ENCODE results near the gene SEC24B. TPM values are rescaled to one million over a fixed set of nuclear protein-coding genes. Genes with fewer than 3 reads are reported as not detected.
"Not testable (repeated sequence)": the region's sequence is repeated elsewhere in the genome, so short reads cannot be mapped to it uniquely, and the experiment has no call there.

SEC24B gene
- total and polyA plus RNA-seq, 3 experiments from 2014 or later: 17.6 to 29.5 (median 27.7) TPM

- peak overlapping the region in 2 of 8 donors; percentile 5 to 68 for H3K27ac Mint-ChIP-seq
- no peaks in the 10 kb centered on the region for H3K27me3 ChIP-seq (ENCODE audit: insufficient read depth, low read length, poor library complexity, severe bottlenecking)
- H3K9me3 ChIP-seq (ENCODE audit: low read length): no peaks in the 10 kb centered on the region
- peak overlapping the region in 1 of 7 donors; percentile 14 for H3K4me3 Mint-ChIP-seq
- peaks cover 0 to 7% (median 3%) of the 10 kb centered on the region in 3 donors for H3K36me3 Mint-ChIP-seq
- H3K9me3 Mint-ChIP-seq: no peaks in the 10 kb centered on the region
- H3K4me3 ChIP-seq (ENCODE audit: low read length): no peak overlapping the region
- no peaks in the 10 kb centered on the region for H3K36me3 ChIP-seq (ENCODE audit: insufficient read depth, low read length)
- H3K27ac ChIP-seq (ENCODE audit: low read depth, low read length): no peak overlapping the region
- peaks cover 14% of the 10 kb centered on the region for H3K4me1 ChIP-seq (ENCODE audit: insufficient read depth, low read length)
- CTCF ChIA-PET: no interaction called here
- POLR2A ChIA-PET: no interaction called here
- H3K27me3 Mint-ChIP-seq: no peaks in the 10 kb centered on the region
- peaks cover 18 to 28% (median 21%) of the 10 kb centered on the region in 3 donors for H3K4me1 Mint-ChIP-seq
- no peak for DNase-seq
Observed at GRCh38 chr4:109554971-109555370, 121.4 kb downstream of the SEC24B start.

- Histone ChIP-seq H3K9me3 (ENCODE audit: low read length) (no peaks in the 10 kb centered on the region), H3K4me3 (ENCODE audit: low read length) (no peak overlapping the region), H3K27ac (ENCODE audit: low read depth, low read length) (no peak overlapping the region), H3K27me3 (ENCODE audit: insufficient read depth, low read length, poor library complexity, severe bottlenecking) (no peaks in the 10 kb centered on the region), H3K36me3 (ENCODE audit: insufficient read depth, low read length) (no peaks in the 10 kb centered on the region), H3K4me1 (ENCODE audit: insufficient read depth, low read length) (peaks cover 25% of the 10 kb centered on the region)
- POLR2A ChIA-PET: no interaction called here
- H3K4me3 Mint-ChIP-seq: no peak overlapping the region
- peaks cover 0 to 20% (median 6%) of the 10 kb centered on the region in 3 donors for H3K36me3 Mint-ChIP-seq
- H3K9me3 Mint-ChIP-seq: no peaks in the 10 kb centered on the region
- H3K4me1 Mint-ChIP-seq: peaks cover 33 to 43% (median 39%) of the 10 kb centered on the region in 3 donors
- no peak for DNase-seq
- peaks cover 0 to 3% of the 10 kb centered on the region in 2 donors for H3K27me3 Mint-ChIP-seq
- H3K27ac Mint-ChIP-seq: peak overlapping the region in 1 of 8 donors; percentile 95
- CTCF ChIA-PET: interaction anchor here (1.0 kb wide), 1 partner anchor 124 kb away, joined by 3 read pairs; the partner anchor contains the start of gene SEC24B
Observed at GRCh38 chr4:109557433-109557832, 123.8 kb downstream of the SEC24B start.

- peak overlapping the region in 6 of 8 donors; percentile 53 to 97 (median 95) for H3K27ac Mint-ChIP-seq
- not testable (repeated sequence) for H3K27me3 ChIP-seq (ENCODE audit: insufficient read depth, low read length, poor library complexity, severe bottlenecking); H3K36me3 ChIP-seq (ENCODE audit: insufficient read depth, low read length); H3K4me3 ChIP-seq (ENCODE audit: low read length); H3K9me3 ChIP-seq (ENCODE audit: low read length); H3K9me3 Mint-ChIP-seq; H3K27me3 Mint-ChIP-seq; DNase-seq; H3K27ac ChIP-seq (ENCODE audit: low read depth, low read length)
- peaks cover 0 to 24% (median 8%) of the 10 kb centered on the region in 3 donors for H3K36me3 Mint-ChIP-seq
- H3K4me1 Mint-ChIP-seq: peaks cover 40 to 50% (median 45%) of the 10 kb centered on the region in 3 donors
- peak overlapping the region; percentile 42 to 96 (median 89) for H3K4me3 Mint-ChIP-seq
- ChIA-PET POLR2A (interaction anchor here (3.8 kb wide), 1 partner anchor 91 kb away, joined by 49 read pairs; no protein-coding TSS in a partner anchor), CTCF (interaction anchor here (1.0 to 2.1 kb wide), 3 partner anchors 16 to 125 kb away, joined by 3 to 14 read pairs (median 3); partner anchors contain the start of gene SEC24B)
- H3K4me1 ChIP-seq (ENCODE audit: insufficient read depth, low read length): peaks cover 32% of the 10 kb centered on the region
Observed at GRCh38 chr4:109558095-109558494, 124.5 kb downstream of the SEC24B start.

GRCh38 chr4:109559625-109559982, 126.0 kb downstream of the SEC24B start:
- ChIA-PET CTCF (interaction anchor here (0.7 to 2.1 kb wide), 14 partner anchors 12 to 144 kb away, joined by 3 to 14 read pairs (median 4); partner anchors contain the start of genes CASP6 and SEC24B), POLR2A (interaction anchor here (0.5 to 3.8 kb wide), 12 partner anchors 44 to 256 kb away, joined by 3 to 49 read pairs (median 4); partner anchors contain the start of genes CASP6, GAR1, PLA2G12A and SEC24B)
- H3K9me3 Mint-ChIP-seq: no peaks in the 10 kb centered on the region
- H3K36me3 Mint-ChIP-seq: peaks cover 0 to 33% (median 8%) of the 10 kb centered on the region in 3 donors
- peak overlapping the region; percentile 89 to 98 (median 96) for H3K4me3 Mint-ChIP-seq
- peak in 2 of 5 donors; percentile 24 to 67 for DNase-seq
- peaks cover 45% of the 10 kb centered on the region for H3K4me1 ChIP-seq (ENCODE audit: insufficient read depth, low read length)
- peaks cover 0 to 3% of the 10 kb centered on the region in 2 donors for H3K27me3 Mint-ChIP-seq
- H3K9me3 ChIP-seq (ENCODE audit: low read length): no peaks in the 10 kb centered on the region
- peak overlapping the region; percentile 86 to 99 (median 96) for H3K27ac Mint-ChIP-seq
- H3K4me3 ChIP-seq (ENCODE audit: low read length): peak overlapping the region; percentile 62
- no peaks in the 10 kb centered on the region for H3K27me3 ChIP-seq (ENCODE audit: insufficient read depth, low read length, poor library complexity, severe bottlenecking)
- no peaks in the 10 kb centered on the region for H3K36me3 ChIP-seq (ENCODE audit: insufficient read depth, low read length)
- H3K4me1 Mint-ChIP-seq: peaks cover 51 to 65% (median 56%) of the 10 kb centered on the region in 3 donors
- peak overlapping the region; percentile 92 for H3K27ac ChIP-seq (ENCODE audit: low read depth, low read length)

- Histone ChIP-seq H3K27me3 (ENCODE audit: insufficient read depth, low read length, poor library complexity, severe bottlenecking) (no peaks in the 10 kb centered on the region), H3K36me3 (ENCODE audit: insufficient read depth, low read length) (no peaks in the 10 kb centered on the region), H3K9me3 (ENCODE audit: low read length) (no peaks in the 10 kb centered on the region), H3K4me3 (ENCODE audit: low read length) (peak within 1 kb of the TSS; percentile 88), H3K27ac (ENCODE audit: low read depth, low read length) (peak within 1 kb of the TSS; percentile 92), H3K4me1 (ENCODE audit: insufficient read depth, low read length) (peaks cover 50% of the 10 kb centered on the region)
- Mint-ChIP-seq H3K27me3 (peaks cover 0 to 3% of the 10 kb centered on the region in 2 donors), H3K9me3 (no peaks in the 10 kb centered on the region), H3K4me3 (peak within 1 kb of the TSS; percentile 92 to 98 (median 96)), H3K27ac (peak within 1 kb of the TSS; percentile 91 to 99 (median 97)), H3K4me1 (peaks cover 56 to 68% (median 61%) of the 10 kb centered on the region in 3 donors), H3K36me3 (peaks cover 0 to 38% (median 13%) of the 10 kb centered on the region in 3 donors)
- CTCF ChIA-PET: interaction anchor here (0.6 to 2.1 kb wide), 15 partner anchors 12 to 262 kb away, joined by 3 to 14 read pairs (median 4); partner anchors contain the start of genes CASP6 and SEC24B
- DNase-seq: peak; percentile 86 to 95 (median 92)
- POLR2A ChIA-PET: interaction anchor here (0.5 to 3.8 kb wide), 13 partner anchors 45 to 255 kb away, joined by 3 to 49 read pairs (median 4); partner anchors contain the start of genes CASP6, GAR1, PLA2G12A and SEC24B
Observed at GRCh38 chr4:109559983-109560686, 126.5 kb downstream of the SEC24B start, which contains the start of gene MCUB. Gene MCUB (plus strand): TSS chr4:109560246. CDS start chr4:109560338, 92 bp downstream.

- H3K27me3 Mint-ChIP-seq: peaks cover 0 to 3% of the 10 kb centered on the region in 2 donors
- POLR2A ChIA-PET: interaction anchor here (0.7 to 3.8 kb wide), 10 partner anchors 11 to 254 kb away, joined by 3 to 49 read pairs (median 6); partner anchors contain the start of genes CASP6, GAR1, PLA2G12A and SEC24B
Observed at GRCh38 chr4:109560687-109561461, 127.3 kb downstream of the SEC24B start.

More at GRCh38 chr4:109560687-109561461, 127.3 kb downstream of the SEC24B start:
- Mint-ChIP-seq H3K36me3 (peaks cover 0 to 44% (median 13%) of the 10 kb centered on the region in 3 donors), H3K27ac (peak overlapping the region; percentile 91 to 99 (median 96)), H3K4me1 (peaks cover 59 to 75% (median 66%) of the 10 kb centered on the region in 3 donors), H3K4me3 (peak overlapping the region; percentile 92 to 98 (median 96)), H3K9me3 (no peaks in the 10 kb centered on the region)
- Histone ChIP-seq H3K36me3 (ENCODE audit: insufficient read depth, low read length) (no peaks in the 10 kb centered on the region), H3K4me1 (ENCODE audit: insufficient read depth, low read length) (peaks cover 56% of the 10 kb centered on the region), H3K4me3 (ENCODE audit: low read length) (peak overlapping the region; percentile 88), H3K9me3 (ENCODE audit: low read length) (no peaks in the 10 kb centered on the region), H3K27me3 (ENCODE audit: insufficient read depth, low read length, poor library complexity, severe bottlenecking) (no peaks in the 10 kb centered on the region), H3K27ac (ENCODE audit: low read depth, low read length) (peak overlapping the region; percentile 92)
- CTCF ChIA-PET: interaction anchor here (0.6 to 2.1 kb wide), 9 partner anchors 30 to 261 kb away, joined by 3 to 8 read pairs (median 4); partner anchors contain the start of gene SEC24B
- peak; percentile 37 to 80 (median 77) for DNase-seq

Measured in CD8-positive, alpha-beta memory T cell (primary cell).